Measurements from ENCODE around the gene ABCC4. TPM values are rescaled to one million over a fixed set of nuclear protein-coding genes. Genes with fewer than 3 reads are reported as not detected.

Gene ABCC4
- total RNA-seq, 1 donor from 2014 or later: 11.7 TPM

DNA sequence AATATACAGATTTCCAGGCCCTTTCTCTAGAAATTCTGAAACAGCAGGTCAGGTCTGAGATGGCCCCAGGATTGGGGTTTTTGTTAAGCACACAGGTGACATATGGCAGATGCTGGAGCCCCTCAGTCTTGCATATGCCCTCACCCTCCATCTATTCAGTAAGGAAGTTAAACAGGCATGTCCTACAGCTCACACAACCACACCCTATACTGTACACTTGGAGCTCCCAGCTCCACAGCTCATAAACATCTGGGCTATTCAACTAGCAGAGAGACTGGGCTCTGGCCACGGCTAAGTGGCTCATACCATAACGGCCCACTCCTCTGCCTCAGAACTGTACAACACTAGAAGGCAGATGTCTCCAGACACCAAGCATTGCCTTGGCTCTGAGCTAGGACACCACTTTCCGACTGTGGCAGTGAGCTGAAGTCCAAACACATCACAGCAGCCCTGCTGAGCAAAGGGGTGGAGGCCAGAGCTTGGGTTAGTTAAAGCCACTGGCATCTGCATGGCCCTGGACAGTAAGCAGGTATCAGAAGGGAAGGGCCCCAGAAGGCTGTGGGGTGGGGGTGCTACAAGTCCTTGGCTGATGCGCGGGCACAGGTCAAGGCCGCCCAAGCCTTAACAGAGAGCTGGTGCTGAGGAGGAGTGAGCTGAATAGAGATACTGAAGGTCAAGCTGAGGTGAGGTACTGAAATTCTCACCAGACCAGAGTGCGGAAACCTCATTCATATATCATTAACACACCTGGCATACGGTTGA is 79.1 kb downstream of the ABCC4 start:
- Mint-ChIP-seq H3K4me1 (peaks cover 12% of the 10 kb centered on the region), H3K4me3 (no peak overlapping the region), H3K36me3 (ENCODE audit: low read depth) (peaks cover 4% of the 10 kb centered on the region), H3K27ac (no peak overlapping the region), H3K27me3 (no peaks in the 10 kb centered on the region), H3K9me3 (no peaks in the 10 kb centered on the region)
- CTCF ChIA-PET: interaction anchor here (1.8 kb wide), 1 partner anchor 31 kb away, joined by 5 read pairs; no protein-coding TSS in a partner anchor
- DNase-seq: no peak
- no peak for TF ChIP-seq CTCF (IDR thresholded peaks at IDR 0.05)
- no peak for ATAC-seq (ENCODE audit: low read depth)
- POLR2A ChIA-PET: no interaction called here
- intact Hi-C loops (cut with micrococcal nuclease): no loop called here

- Mint-ChIP-seq H3K9me3 (no peaks in the 10 kb centered on the region), H3K4me3 (no peak overlapping the region), H3K27me3 (no peaks in the 10 kb centered on the region), H3K36me3 (ENCODE audit: low read depth) (peaks cover 4% of the 10 kb centered on the region), H3K4me1 (peaks cover 2% of the 10 kb centered on the region), H3K27ac (no peak overlapping the region)
- ChIA-PET CTCF (no interaction called here), POLR2A (no interaction called here)
- intact Hi-C loops (cut with micrococcal nuclease): no loop called here
- no peak for ATAC-seq (ENCODE audit: low read depth)
- TF ChIP-seq CTCF (IDR thresholded peaks at IDR 0.05): no peak
- no peak for DNase-seq
These were observed 80.6 kb downstream of the ABCC4 start for GRCh38 chr13:95220611-95221010.

GRCh38 chr13:95217920-95218830 is 83.1 kb downstream of the ABCC4 start:
- ChIA-PET POLR2A (no interaction called here), CTCF (no interaction called here)
- Mint-ChIP-seq H3K9me3 (no peaks in the 10 kb centered on the region), H3K4me1 (peaks cover 2% of the 10 kb centered on the region), H3K27ac (no peak overlapping the region), H3K27me3 (no peaks in the 10 kb centered on the region), H3K36me3 (ENCODE audit: low read depth) (peaks cover 4% of the 10 kb centered on the region), H3K4me3 (no peak overlapping the region)
- no peak for ATAC-seq (ENCODE audit: low read depth)
- no peak for DNase-seq
- no peak for TF ChIP-seq CTCF (IDR thresholded peaks at IDR 0.05)
- intact Hi-C loops (cut with micrococcal nuclease): no loop called here

DNA sequence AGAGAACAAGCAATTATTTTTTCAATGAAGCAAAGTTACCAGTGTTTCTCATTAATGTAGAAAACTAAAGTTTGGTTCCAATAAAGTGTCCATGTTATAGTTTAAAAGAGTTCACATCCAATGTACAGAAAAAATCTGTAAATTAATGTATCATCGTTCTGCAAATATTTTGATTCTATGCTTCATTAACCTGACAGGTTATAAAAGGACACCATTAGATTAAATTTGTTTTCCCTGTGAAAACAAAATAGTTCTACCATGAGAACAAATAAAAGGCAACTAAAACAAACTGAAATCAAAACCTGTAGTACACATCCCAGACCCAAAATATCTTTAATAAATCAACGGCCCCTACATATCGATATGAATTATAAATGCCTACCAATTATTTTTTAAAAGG is 85.1 kb downstream of the ABCC4 start:
- intact Hi-C loops (cut with micrococcal nuclease): no loop called here
- no peak for TF ChIP-seq CTCF (IDR thresholded peaks at IDR 0.05)
- DNase-seq (no peak), ATAC-seq (ENCODE audit: low read depth) (no peak)
- CTCF ChIA-PET: no interaction called here
- H3K27me3 Mint-ChIP-seq: no peaks in the 10 kb centered on the region
- H3K4me3 Mint-ChIP-seq: no peak overlapping the region
- peaks cover 4% of the 10 kb centered on the region for H3K36me3 Mint-ChIP-seq (ENCODE audit: low read depth)
- no peaks in the 10 kb centered on the region for H3K9me3 Mint-ChIP-seq
- no peak overlapping the region for H3K27ac Mint-ChIP-seq
- no peaks in the 10 kb centered on the region for H3K4me1 Mint-ChIP-seq
- POLR2A ChIA-PET: no interaction called here
